Kidney capillary endothelial cell (primary cell): ENCODE measurements around the gene ZSCAN9.

ENCODE experiments used
- DNase-seq: peaks from one replicate; pipeline ENCODE4 v3.0.0-alpha.2; 2018; ENCODE audit warnings: low spot score

ZSCAN9 gene

GRCh38 chr6:28225056-28225834, at the start of gene ZSCAN9:
Gene ZSCAN9, plus strand, starts transcription at chr6:28225275. Its CDS starts 1,810 bp downstream, at chr6:28227085.
- peak; percentile 95 for DNase-seq

- no peak for DNase-seq
These were observed 48.7 kb upstream of the ZSCAN9 start for GRCh38 chr6:28176373-28176772.

- no peak for DNase-seq
These were observed 42.8 kb upstream of the ZSCAN9 start for GRCh38 chr6:28182255-28182654.

- DNase-seq = no peak
These were observed 36.7 kb upstream of the ZSCAN9 start for GRCh38 chr6:28188111-28188979.

GRCh38 chr6:28200020-28200419, 25.1 kb upstream of the ZSCAN9 start:
- DNase-seq = no peak

GRCh38 chr6:28203201-28203600, 21.9 kb upstream of the ZSCAN9 start:
- no peak for DNase-seq

- no peak for DNase-seq
These were observed 19.2 kb upstream of the ZSCAN9 start for GRCh38 chr6:28205879-28206278.

- DNase-seq = no peak
These were observed 18.5 kb upstream of the ZSCAN9 start for GRCh38 chr6:28206527-28206926.

GRCh38 chr6:28206928-28207509, 18.1 kb upstream of the ZSCAN9 start:
- DNase-seq = no peak

- DNase-seq = peak; percentile 51
These were observed 17.5 kb upstream of the ZSCAN9 start for GRCh38 chr6:28207510-28208110.

- no peak for DNase-seq
These were observed 16.9 kb upstream of the ZSCAN9 start for GRCh38 chr6:28208111-28208659.

- DNase-seq = no peak
These were observed 15.1 kb upstream of the ZSCAN9 start for GRCh38 chr6:28209753-28210535.

GRCh38 chr6:28211840-28212509, 13.1 kb upstream of the ZSCAN9 start:
- no peak for DNase-seq

- peak; percentile 77 for DNase-seq
These were observed 12.4 kb upstream of the ZSCAN9 start for GRCh38 chr6:28212510-28213212.

GRCh38 chr6:28213213-28213523, 11.9 kb upstream of the ZSCAN9 start:
- DNase-seq = no peak

GRCh38 chr6:28215425-28215824, 9.7 kb upstream of the ZSCAN9 start:
- no peak for DNase-seq

- DNase-seq = no peak
These were observed 7.2 kb upstream of the ZSCAN9 start for GRCh38 chr6:28217890-28218289.

GRCh38 chr6:28218312-28219248, 6.5 kb upstream of the ZSCAN9 start:
- peak; percentile 70 for DNase-seq
